GM23248 (cell line): ENCODE measurements around the gene TBC1D12. TPM values are rescaled to one million over a fixed set of nuclear protein-coding genes. Genes with fewer than 3 reads are reported as not detected.
"Not testable (repeated sequence)": the region's sequence is repeated elsewhere in the genome, so short reads cannot be mapped to it uniquely, and the experiment has no call there.

Source experiments
- DNase-seq: peaks from one replicate; pipeline ENCODE4 v3.0.0-alpha.2; 2015
- H2AFZ ChIP-seq: fragments of 200-600 bp; sonication (generic); 2 replicates; pipeline ENCODE4 v1.6.1; 2016; ENCODE audit warnings: antibody characterized with exemption
- H3F3A ChIP-seq: fragments of 200-600 bp; sonication (generic); 2 replicates; pipeline ENCODE4 v1.6.1; 2016; ENCODE audit warnings: mild to moderate bottlenecking, antibody characterized with exemption, mixed run types; ENCODE audit not compliant: insufficient read depth
- H3K27ac ChIP-seq: fragments of 200-600 bp; sonication (generic); 2 replicates; pipeline ENCODE4 v1.5.1; 2016; ENCODE audit warnings: mild to moderate bottlenecking
- H3K27me3 ChIP-seq: fragments of 200-600 bp; sonication (generic); replicated peaks from 2 replicates; pipeline ENCODE4 v1.6.1; 2016; ENCODE audit warnings: mild to moderate bottlenecking; ENCODE audit not compliant: insufficient read depth
- H3K36me3 ChIP-seq: fragments of 200-600 bp; sonication (generic); 2 replicates; pipeline ENCODE4 v1.6.1; 2016; ENCODE audit warnings: low read depth, mild to moderate bottlenecking
- H3K4me1 ChIP-seq: fragments of 200-600 bp; sonication (generic); 2 replicates; pipeline ENCODE4 v1.6.1; 2016; ENCODE audit warnings: mild to moderate bottlenecking; ENCODE audit not compliant: insufficient read depth
- H3K4me2 ChIP-seq: fragments of 200-600 bp; sonication (generic); one replicate; pipeline ENCODE4 v1.6.1; 2016; ENCODE audit warnings: mild to moderate bottlenecking; ENCODE audit not compliant: unreplicated experiment
- H3K4me3 ChIP-seq: fragments of 200-600 bp; sonication (generic); 2 replicates; pipeline ENCODE4 v1.5.1; 2016; ENCODE audit warnings: mild to moderate bottlenecking
- H3K79me2 ChIP-seq: fragments of 200-600 bp; sonication (generic); 2 replicates; pipeline ENCODE4 v1.6.1; 2016; ENCODE audit warnings: mild to moderate bottlenecking; ENCODE audit not compliant: insufficient read depth
- H3K9ac ChIP-seq: fragments of 200-600 bp; sonication (generic); 2 replicates; pipeline ENCODE4 v1.6.1; 2016; ENCODE audit warnings: mild to moderate bottlenecking
- H3K9me2 ChIP-seq: fragments of 200-600 bp; sonication (generic); 2 replicates; pipeline ENCODE4 v1.6.1; 2016; ENCODE audit warnings: mixed run types, mild to moderate bottlenecking, moderate library complexity; ENCODE audit not compliant: insufficient read depth
- H3K9me3 ChIP-seq: fragments of 200-600 bp; sonication (generic); one replicate; pipeline ENCODE4 v1.6.1; 2017; ENCODE audit warnings: low read depth
- H4K20me1 ChIP-seq: fragments of 200-600 bp; sonication (generic); 2 replicates; pipeline ENCODE4 v1.6.0; 2016; ENCODE audit not compliant: insufficient read depth
- EZH2 ChIP-seq: fragments of 200-600 bp; sonication (generic); IDR thresholded peaks from 2 replicates; pipeline ENCODE4 v1.6.1; 2018; ENCODE audit warnings: antibody characterized with exemption, mild to moderate bottlenecking; ENCODE audit not compliant: insufficient read depth, poor library complexity, severe bottlenecking
- EZH2phosphoT487 ChIP-seq: fragments of 200-600 bp; sonication (generic); IDR thresholded peaks from 2 replicates; pipeline ENCODE4 v1.6.1; 2018; ENCODE audit warnings: antibody characterized with exemption, moderate library complexity, mild to moderate bottlenecking, low read depth; ENCODE audit not compliant: insufficient read depth
- WGBS, 2 experiments: methylation state at CpG; one replicate each; pipeline ENCODE4 v1.1.6; 2015 to 2017; ENCODE audit warnings: low lambda C conversion rate in 2 of 2, low coverage in 1 of 2; ENCODE audit errors: missing lambda C conversion rate in 2 of 2; 5-methylcytosine and 5-hydroxymethylcytosine counted together
- in situ Hi-C: fragments of 300-500 bp; cut with MboI; formaldehyde crosslinking; loops from 2 replicates; pipeline ENCODE4 v1.15.0; 2020
- polyA plus RNA-seq: library from polyadenylated mRNA; unstranded; fragments of >200 nt; fragmentation: Nextera tagmentation; extraction: Ambion mirVana; gene quantifications from 2 replicates; pipeline ENCODE4 v1.2.1, GENCODE V29; 2016
- total RNA-seq: library from RNA; depleted of rRNA; stranded (reverse); fragments of >200 nt; shearing (Covaris generic); gene quantifications from 2 replicates; pipeline ENCODE4 v1.2.3, GENCODE V29; 2014

The TBC1D12 gene
- total and polyA plus RNA-seq, 2 experiments from 2014 or later: 6.5 to 12.9 TPM

DNA sequence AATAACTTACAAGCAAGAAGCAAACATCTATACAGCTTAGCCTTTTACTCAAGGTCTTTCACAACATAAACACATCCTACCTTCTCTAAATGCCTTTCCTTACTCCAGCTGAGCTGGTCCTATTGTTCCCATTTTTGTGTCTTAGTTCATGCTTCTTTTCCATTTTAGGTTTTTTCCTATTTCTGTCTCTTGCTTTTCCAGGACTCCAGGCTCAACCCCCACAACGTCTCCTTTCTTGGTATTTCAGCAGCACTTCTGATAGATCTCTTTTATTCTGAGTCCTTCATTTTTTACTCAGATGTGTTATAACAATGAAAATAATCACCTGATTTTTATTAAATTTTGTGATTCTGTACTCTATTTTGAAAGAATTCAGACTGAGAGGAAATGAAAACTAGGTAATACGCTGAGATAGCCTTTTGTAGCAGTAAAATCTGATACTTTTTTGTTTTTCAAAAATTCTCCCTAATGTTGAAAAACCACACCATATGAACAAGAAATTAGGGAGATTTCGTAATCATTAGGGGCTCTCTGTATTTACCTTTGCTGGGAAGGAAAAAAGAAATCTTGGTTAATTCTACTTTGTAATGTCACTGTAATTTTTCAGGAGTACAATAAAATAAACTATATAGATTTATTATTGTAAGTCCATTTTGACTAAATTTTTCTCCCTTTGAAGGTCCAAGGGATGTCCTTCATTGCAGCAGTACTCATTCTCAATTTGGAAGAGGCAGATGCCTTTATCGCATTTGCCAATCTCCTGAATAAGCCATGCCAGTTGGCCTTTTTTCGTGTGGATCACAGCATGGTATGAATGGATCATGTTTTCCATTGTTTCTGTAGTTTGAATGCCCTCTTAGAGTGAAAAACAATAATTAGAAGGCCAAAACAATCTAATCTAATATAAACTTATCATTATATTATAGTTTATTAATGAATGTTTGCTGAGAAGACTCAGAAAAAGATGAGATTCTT, 119.2 kb downstream of the TBC1D12 start:
- Histone ChIP-seq H3K9me2 (no peaks in the 10 kb centered on the region), H3K27ac (no peak overlapping the region), H3K9ac (no peak overlapping the region), H2AFZ (no peak overlapping the region), H3F3A (no peaks in the 10 kb centered on the region), H3K4me3 (no peak overlapping the region), H3K79me2 (no peaks in the 10 kb centered on the region), H3K36me3 (0 out of 2 replicates have a peak, but pooled peaks cover 6% of the 10 kb centered on the region), H3K27me3 (no peaks in the 10 kb centered on the region), H3K4me2 (no peak overlapping the region), H4K20me1 (no peaks in the 10 kb centered on the region), H3K4me1 (no peaks in the 10 kb centered on the region), H3K9me3 (no peaks in the 10 kb centered on the region)
- DNase-seq: no peak
- TF ChIP-seq EZH2phosphoT487: no peak
- no peak for TF ChIP-seq EZH2
- in situ Hi-C loops: no loop called here
- WGBS, 2 experiments: 81% methylated on average over 5 of the region's 5 CpGs

DNA sequence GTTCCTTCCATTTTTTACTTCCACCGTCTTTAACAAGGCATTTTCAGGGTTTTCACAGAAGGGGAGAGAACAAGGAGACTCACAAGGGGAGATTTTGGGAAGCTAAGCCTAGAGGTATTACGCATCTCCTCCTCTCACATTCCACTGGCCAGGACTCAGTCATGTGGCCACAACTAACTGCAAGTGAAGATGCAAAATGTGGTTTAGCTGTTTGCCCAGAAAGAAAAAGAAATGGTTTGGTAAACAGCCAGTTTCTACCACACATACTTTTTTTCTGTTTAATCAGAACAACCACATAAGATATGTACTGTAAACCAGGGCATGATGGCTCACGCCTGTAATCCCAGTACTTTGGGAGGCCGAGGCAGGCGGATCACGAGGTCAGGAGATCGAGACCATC, 121.8 kb downstream of the TBC1D12 start:
- DNase-seq: peak; percentile 23
- 96 to 99% methylated on average over 7 of the region's 7 CpGs for WGBS, 2 experiments
- no peak for TF ChIP-seq EZH2
- TF ChIP-seq EZH2phosphoT487: no peak

DNA sequence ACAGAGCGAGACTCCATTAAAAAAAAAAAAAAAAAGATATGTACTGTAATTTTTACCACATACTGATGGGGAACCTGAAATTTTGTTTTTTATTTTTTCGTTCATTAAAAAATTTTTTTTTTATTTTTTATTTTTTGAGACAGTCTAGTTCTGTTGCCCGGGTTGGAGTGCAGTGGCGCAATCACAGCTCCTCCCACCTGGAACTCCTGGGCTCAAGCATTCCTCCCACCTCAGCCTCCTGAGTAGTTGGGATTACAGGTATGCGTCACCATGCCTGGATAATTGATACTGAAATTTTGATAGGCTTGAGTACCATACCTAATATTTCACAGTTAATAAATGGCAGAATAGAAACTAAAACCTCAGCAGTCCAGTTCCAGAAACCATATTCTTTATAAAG, 122.4 kb downstream of the TBC1D12 start:
- Histone ChIP-seq H3K79me2 (no peaks in the 10 kb centered on the region), H3K9me2 (no peaks in the 10 kb centered on the region), H3F3A (no peaks in the 10 kb centered on the region), H3K9ac (no peak overlapping the region), H3K27me3 (no peaks in the 10 kb centered on the region), H2AFZ (no peak overlapping the region), H4K20me1 (no peaks in the 10 kb centered on the region), H3K4me2 (no peak overlapping the region), H3K9me3 (no peaks in the 10 kb centered on the region), H3K27ac (no peak overlapping the region), H3K36me3 (0 out of 2 replicates have a peak, but pooled peaks cover 6% of the 10 kb centered on the region), H3K4me1 (no peaks in the 10 kb centered on the region), H3K4me3 (no peak overlapping the region)
- TF ChIP-seq EZH2 (no peak), EZH2phosphoT487 (no peak)
- WGBS, 2 experiments: 96% methylated on average over 5 of the region's 5 CpGs
- no peak for DNase-seq
- in situ Hi-C loops: no loop called here

More for the DNA sequence above, 121.8 kb downstream of the TBC1D12 start:
- Histone ChIP-seq H2AFZ (no peak overlapping the region), H4K20me1 (no peaks in the 10 kb centered on the region), H3K79me2 (no peaks in the 10 kb centered on the region), H3K36me3 (0 out of 2 replicates have a peak, but pooled peaks cover 6% of the 10 kb centered on the region), H3K4me2 (no peak overlapping the region), H3K4me3 (no peak overlapping the region), H3F3A (no peaks in the 10 kb centered on the region), H3K27me3 (no peaks in the 10 kb centered on the region), H3K9me2 (no peaks in the 10 kb centered on the region), H3K27ac (no peak overlapping the region), H3K9ac (no peak overlapping the region), H3K4me1 (no peaks in the 10 kb centered on the region), H3K9me3 (no peaks in the 10 kb centered on the region)
- in situ Hi-C loops: no loop called here

DNA sequence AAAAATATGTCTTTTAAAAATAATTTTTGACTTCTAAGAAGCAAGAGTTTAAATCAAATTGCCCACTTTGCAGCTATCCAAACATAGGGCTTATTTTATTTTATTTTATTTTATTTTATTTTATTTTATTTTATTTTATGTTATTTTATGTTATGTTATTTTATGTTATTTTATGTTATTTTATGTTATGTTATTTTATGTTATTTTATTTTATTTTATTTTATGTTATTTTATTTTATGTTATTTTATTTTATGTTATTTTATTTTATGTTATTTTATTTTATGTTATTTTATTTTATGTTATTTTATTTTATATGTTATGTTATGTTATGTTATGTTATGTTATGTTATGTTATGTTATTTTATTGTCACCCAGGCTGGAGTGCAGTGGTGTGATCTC, 129.2 kb downstream of the TBC1D12 start:
- H3K4me2 ChIP-seq, H3K4me3 ChIP-seq, DNase-seq, H3F3A ChIP-seq, H3K79me2 ChIP-seq, H3K9me2 ChIP-seq, H3K27me3 ChIP-seq, H2AFZ ChIP-seq, H4K20me1 ChIP-seq, H3K4me1 ChIP-seq, in situ Hi-C loops, H3K27ac ChIP-seq, H3K9me3 ChIP-seq, H3K9ac ChIP-seq: not testable (repeated sequence)
- H3K36me3 ChIP-seq: peaks cover 17% of the 10 kb centered on the region

DNA sequence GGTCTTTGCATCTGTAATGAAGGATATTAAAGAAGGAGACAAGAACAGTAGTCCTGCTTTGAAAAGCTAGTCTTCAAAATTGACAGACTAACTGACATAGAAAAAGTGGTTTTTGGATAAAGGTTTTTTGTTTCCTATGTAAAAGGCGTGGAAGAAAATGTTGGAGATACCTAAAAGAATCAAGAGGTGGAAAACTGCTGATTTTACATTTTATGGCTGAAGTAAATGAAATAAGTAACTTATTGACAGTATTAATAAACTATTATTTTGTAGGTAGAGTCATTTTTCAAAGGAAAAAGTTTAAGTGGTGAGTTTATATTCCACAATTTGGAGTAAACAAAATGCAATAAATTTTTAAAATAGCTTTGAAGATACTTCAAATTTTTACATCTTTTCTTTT, 130.7 kb downstream of the TBC1D12 start:
- no peaks in the 10 kb centered on the region for H3K27me3 ChIP-seq
- H4K20me1 ChIP-seq: no peaks in the 10 kb centered on the region
- in situ Hi-C loops: no loop called here
- no peak for DNase-seq
- no peak overlapping the region for H3K4me3 ChIP-seq
- H3K4me1 ChIP-seq: no peaks in the 10 kb centered on the region
- no peak for TF ChIP-seq EZH2phosphoT487
- no peak for TF ChIP-seq EZH2
- H3K27ac ChIP-seq: no peak overlapping the region
- H3K36me3 ChIP-seq: peaks cover 17% of the 10 kb centered on the region
- no peaks in the 10 kb centered on the region for H3K9me2 ChIP-seq
- H3K9ac ChIP-seq: no peak overlapping the region
- no peak overlapping the region for H3K4me2 ChIP-seq
- H3K79me2 ChIP-seq: no peaks in the 10 kb centered on the region
- H3F3A ChIP-seq: no peaks in the 10 kb centered on the region
- no peak overlapping the region for H2AFZ ChIP-seq
- H3K9me3 ChIP-seq: no peaks in the 10 kb centered on the region
- WGBS, 2 experiments: 96 to 100% methylated on average over 1 of the region's 1 CpG

DNA sequence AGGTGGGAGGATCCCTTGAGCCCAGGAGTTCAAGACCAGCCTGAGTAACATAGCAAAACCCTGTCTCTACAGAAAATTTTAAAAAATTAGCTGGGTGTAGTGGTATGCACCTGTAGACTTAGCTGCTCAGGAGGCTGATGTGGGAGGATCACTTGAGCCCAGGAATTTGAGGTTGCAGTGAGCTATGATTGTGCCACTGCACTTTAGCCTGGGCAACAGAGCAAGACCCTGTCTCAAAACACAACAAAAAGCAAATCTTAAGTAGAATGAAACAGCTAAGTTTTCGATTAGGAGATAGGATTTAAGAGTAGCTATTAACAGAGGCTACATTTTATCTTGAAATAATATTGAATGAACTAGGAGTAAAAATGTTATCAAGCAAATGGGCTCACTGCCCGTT, 139.9 kb downstream of the TBC1D12 start:
- H3K4me3 ChIP-seq, H4K20me1 ChIP-seq, H3K9ac ChIP-seq, H2AFZ ChIP-seq, DNase-seq, H3K9me2 ChIP-seq, H3K4me2 ChIP-seq, H3K9me3 ChIP-seq, in situ Hi-C loops, H3K27ac ChIP-seq, H3K27me3 ChIP-seq, H3K36me3 ChIP-seq, H3K4me1 ChIP-seq, H3K79me2 ChIP-seq: not testable (repeated sequence)
- peaks cover 25% of the 10 kb centered on the region for H3F3A ChIP-seq
- WGBS, 2 experiments: 77 to 79% methylated on average over 2 of the region's 2 CpGs
